Natural killer cell treated with Interleukin-12 subunit alpha and Interleukin-12 subunit beta and Interleukin-15 and Interleukin-18, amount 100 ng/mL, for 72 hours (primary cell): Measurements from ENCODE around the gene ZNF146. TPM values are rescaled to one million over a fixed set of nuclear protein-coding genes. Genes with fewer than 3 reads are reported as not detected.
A peak's percentile ranks its signal among the peaks of the same experiment; 100 is the strongest.
"Not testable (repeated sequence)": the region's sequence is repeated elsewhere in the genome, so short reads cannot be mapped to it uniquely, and the experiment has no call there.

ENCODE experiments used
- ATAC-seq, 2 donors: fragments of 150-1000 bp; cut with Tn5 transposase in 1 of 2; sonication (Bioruptor Pico), chemical (Tn5 transposase) in 1 of 2; 2 replicates each; pipeline ENCODE4 v1.10.0; 2021
- DNase-seq: peaks from one replicate; pipeline ENCODE4 v3.0.0; 2022; ENCODE audit warnings: low spot score
- H3K27ac Mint-ChIP-seq, 2 donors: 1 replicate in 1 of 2; 2 replicates in 1 of 2; pipeline ENCODE4 v1.8.0; 2022; ENCODE audit warnings: mixed read lengths in 2 of 2, mild to moderate bottlenecking in 1 of 2, moderate library complexity in 1 of 2
- H3K27me3 Mint-ChIP-seq, 2 donors: 1 replicate in 1 of 2; 2 replicates in 1 of 2; pipeline ENCODE4 v1.8.0; 2022; ENCODE audit warnings: mixed read lengths in 2 of 2
- H3K36me3 Mint-ChIP-seq: one replicate; pipeline ENCODE4 v1.8.0; 2022; ENCODE audit warnings: mixed read lengths
- H3K4me1 Mint-ChIP-seq, 2 donors: 1 replicate in 1 of 2; 2 replicates in 1 of 2; pipeline ENCODE4 v1.8.0; 2022; ENCODE audit warnings: low read depth in 2 of 2, mixed read lengths in 2 of 2, mild to moderate bottlenecking in 1 of 2
- H3K4me3 Mint-ChIP-seq: one replicate; pipeline ENCODE4 v1.8.0; 2022; ENCODE audit warnings: mixed read lengths
- H3K9me3 Mint-ChIP-seq: 2 replicates; pipeline ENCODE4 v1.8.0; 2022; ENCODE audit warnings: mixed read lengths
- total RNA-seq, 2 donors: library from RNA; stranded (reverse); gene quantifications; one replicate each; pipeline ENCODE4 v1.2.3, GENCODE V29; 2022

ZNF146 gene
- total RNA-seq, 2 donors from 2014 or later = 72.4 to 72.8 TPM

- no peak for ATAC-seq
- H3K4me3 Mint-ChIP-seq = no peak overlapping the region
These were observed 5.5 kb upstream of the ZNF146 start for GRCh38 chr19:36209372-36209771.

GRCh38 chr19:36210497-36210896 is 4.4 kb upstream of the ZNF146 start:
- Mint-ChIP-seq H3K4me1 (no peaks in the 10 kb centered on the region), H3K36me3 (no peaks in the 10 kb centered on the region), H3K4me3 (no peak overlapping the region), H3K27me3 (no peaks in the 10 kb centered on the region), H3K9me3 (no peaks in the 10 kb centered on the region), H3K27ac (no peak overlapping the region)
- ATAC-seq = no peak
- no peak for DNase-seq

More at GRCh38 chr19:36209372-36209771, 5.5 kb upstream of the ZNF146 start:
- Mint-ChIP-seq H3K27me3 (no peaks in the 10 kb centered on the region), H3K4me1 (no peaks in the 10 kb centered on the region), H3K9me3 (no peaks in the 10 kb centered on the region), H3K36me3 (no peaks in the 10 kb centered on the region), H3K27ac (no peak overlapping the region)
- no peak for DNase-seq

GRCh38 chr19:36212895-36213294 is 2.0 kb upstream of the ZNF146 start:
- Mint-ChIP-seq H3K27ac (no peak overlapping the region), H3K9me3 (no peaks in the 10 kb centered on the region), H3K4me3 (no peak overlapping the region), H3K36me3 (no peaks in the 10 kb centered on the region), H3K27me3 (no peaks in the 10 kb centered on the region), H3K4me1 (peaks cover 4 to 5% of the 10 kb centered on the region in 2 donors)
- ATAC-seq (no peak), DNase-seq (no peak)

GRCh38 chr19:36215276-36216123 is 594 bp downstream of the ZNF146 start:
- Mint-ChIP-seq H3K27me3 (no peaks in the 10 kb centered on the region), H3K4me3 (no peak overlapping the region), H3K36me3 (peaks cover 10% of the 10 kb centered on the region), H3K9me3 (no peaks in the 10 kb centered on the region), H3K4me1 (peaks cover 12% of the 10 kb centered on the region in 2 donors), H3K27ac (no peak overlapping the region)
- ATAC-seq (no peak), DNase-seq (no peak)

- Mint-ChIP-seq H3K4me1 (peaks cover 31 to 37% of the 10 kb centered on the region in 2 donors), H3K27ac (no peak overlapping the region), H3K4me3 (no peak overlapping the region), H3K9me3 (no peaks in the 10 kb centered on the region), H3K27me3 (no peaks in the 10 kb centered on the region), H3K36me3 (peaks cover 37% of the 10 kb centered on the region)
- ATAC-seq = no peak
- no peak for DNase-seq
These were observed 6.6 kb downstream of the ZNF146 start for GRCh38 chr19:36221474-36221873.

- DNase-seq (no peak), ATAC-seq (no peak)
- Mint-ChIP-seq H3K27me3 (no peaks in the 10 kb centered on the region), H3K4me3 (no peak overlapping the region), H3K4me1 (peaks cover 28 to 33% of the 10 kb centered on the region in 2 donors), H3K36me3 (peaks cover 39% of the 10 kb centered on the region), H3K9me3 (no peaks in the 10 kb centered on the region), H3K27ac (no peak overlapping the region)
These were observed 7.6 kb downstream of the ZNF146 start for GRCh38 chr19:36222503-36222902.

GRCh38 chr19:36225219-36225892 is 10.4 kb downstream of the ZNF146 start:
- Mint-ChIP-seq H3K36me3 (peaks cover 48% of the 10 kb centered on the region), H3K27me3 (no peaks in the 10 kb centered on the region), H3K27ac (no peak overlapping the region), H3K4me3 (no peak overlapping the region), H3K9me3 (peaks cover 5% of the 10 kb centered on the region), H3K4me1 (peaks cover 28 to 29% of the 10 kb centered on the region in 2 donors)
- ATAC-seq (no peak), DNase-seq (no peak)

GRCh38 chr19:36233626-36234025 is 18.7 kb downstream of the ZNF146 start:
- DNase-seq, ATAC-seq, H3K9me3 Mint-ChIP-seq: not testable (repeated sequence)

GRCh38 chr19:36236304-36236945 is 21.5 kb downstream of the ZNF146 start:
- Mint-ChIP-seq H3K27ac (no peak overlapping the region), H3K4me1 (peaks cover 0 to 2% of the 10 kb centered on the region in 2 donors), H3K9me3 (peaks cover 6% of the 10 kb centered on the region), H3K27me3 (no peaks in the 10 kb centered on the region), H3K36me3 (peaks cover 81% of the 10 kb centered on the region), H3K4me3 (no peak overlapping the region)
- ATAC-seq = no peak
- DNase-seq = no peak

More at GRCh38 chr19:36233626-36234025, 18.7 kb downstream of the ZNF146 start:
- H3K4me1 Mint-ChIP-seq, H3K27ac Mint-ChIP-seq, H3K27me3 Mint-ChIP-seq, H3K4me3 Mint-ChIP-seq: not testable (repeated sequence)
- peaks cover 82% of the 10 kb centered on the region for H3K36me3 Mint-ChIP-seq

GRCh38 chr19:36236946-36237310 is 22.0 kb downstream of the ZNF146 start:
- ATAC-seq (no peak), DNase-seq (no peak)
- H3K27ac Mint-ChIP-seq = no peak overlapping the region

GRCh38 chr19:36244066-36244465 is 29.2 kb downstream of the ZNF146 start:
- Mint-ChIP-seq H3K4me3 (no peak overlapping the region), H3K4me1 (peaks cover 3 to 6% of the 10 kb centered on the region in 2 donors), H3K36me3 (peaks cover 45% of the 10 kb centered on the region), H3K9me3 (peaks cover 28% of the 10 kb centered on the region), H3K27ac (no peak overlapping the region), H3K27me3 (peaks cover 0 to 5% of the 10 kb centered on the region in 2 donors)
- DNase-seq (no peak), ATAC-seq (no peak)

More at GRCh38 chr19:36236946-36237310, 22.0 kb downstream of the ZNF146 start:
- Mint-ChIP-seq H3K27me3 (no peaks in the 10 kb centered on the region), H3K36me3 (peaks cover 81% of the 10 kb centered on the region), H3K4me3 (no peak overlapping the region), H3K9me3 (peaks cover 6% of the 10 kb centered on the region), H3K4me1 (peaks cover 0 to 2% of the 10 kb centered on the region in 2 donors)

GRCh38 chr19:36245210-36246005 is 30.5 kb downstream of the ZNF146 start:
- ATAC-seq (no peak), DNase-seq (no peak)
- Mint-ChIP-seq H3K4me1 (peaks cover 3 to 4% of the 10 kb centered on the region in 2 donors), H3K4me3 (no peak overlapping the region), H3K36me3 (peaks cover 31% of the 10 kb centered on the region), H3K9me3 (peaks cover 26% of the 10 kb centered on the region), H3K27me3 (peaks cover 0 to 5% of the 10 kb centered on the region in 2 donors), H3K27ac (no peak overlapping the region)

GRCh38 chr19:36246006-36246481 is 31.1 kb downstream of the ZNF146 start:
- peaks cover 3 to 4% of the 10 kb centered on the region in 2 donors for H3K4me1 Mint-ChIP-seq
- DNase-seq = no peak
- H3K36me3 Mint-ChIP-seq = peaks cover 31% of the 10 kb centered on the region
- peak in 1 of 2 donors; percentile 27 for ATAC-seq
- no peak overlapping the region for H3K4me3 Mint-ChIP-seq
- H3K9me3 Mint-ChIP-seq = peaks cover 26% of the 10 kb centered on the region
- H3K27ac Mint-ChIP-seq = no peak overlapping the region
- H3K27me3 Mint-ChIP-seq = peaks cover 0 to 5% of the 10 kb centered on the region in 2 donors
